HG03060 (cell line): ENCODE results near the gene MIPEP.
"Not testable (repeated sequence)": the region's sequence is repeated elsewhere in the genome, so short reads cannot be mapped to it uniquely, and the experiment has no call there.

Experiments used
- ATAC-seq: cut with Tn5 transposase; IDR thresholded peaks from one replicate; pipeline ENCODE4 v1.9.1; 2021; ENCODE audit warnings: low read depth, moderate number of reproducible peaks; ENCODE audit not compliant: unreplicated experiment

Gene MIPEP

GRCh38 chr13:23752111-23753001 lies 136.8 kb downstream of the MIPEP start:
- ATAC-seq = peak; percentile 41

- ATAC-seq = no peak
These were observed 138.0 kb downstream of the MIPEP start for GRCh38 chr13:23751195-23751594.

GRCh38 chr13:23750383-23751121 lies 138.6 kb downstream of the MIPEP start:
- ATAC-seq = no peak

GRCh38 chr13:23749288-23749873 lies 139.8 kb downstream of the MIPEP start:
- no peak for ATAC-seq

- no peak for ATAC-seq
These were observed 140.8 kb downstream of the MIPEP start for GRCh38 chr13:23748109-23748990.

GRCh38 chr13:23746141-23746540 lies 143.1 kb downstream of the MIPEP start:
- not testable (repeated sequence) for ATAC-seq

- ATAC-seq = no peak
These were observed 144.9 kb downstream of the MIPEP start for GRCh38 chr13:23744315-23744714.

- no peak for ATAC-seq
These were observed 145.7 kb downstream of the MIPEP start for GRCh38 chr13:23743278-23744076.

- no peak for ATAC-seq
These were observed 147.2 kb downstream of the MIPEP start for GRCh38 chr13:23741879-23742510.

- ATAC-seq = no peak
These were observed 149.2 kb downstream of the MIPEP start for GRCh38 chr13:23740002-23740401.

- no peak for ATAC-seq
These were observed 149.6 kb downstream of the MIPEP start for GRCh38 chr13:23739596-23739995.

- no peak for ATAC-seq
These were observed 152.7 kb downstream of the MIPEP start for GRCh38 chr13:23736541-23736940.

- ATAC-seq = no peak
These were observed 153.9 kb downstream of the MIPEP start for GRCh38 chr13:23735329-23735728.

- ATAC-seq = no peak
These were observed 157.5 kb downstream of the MIPEP start for GRCh38 chr13:23731709-23732108.

- ATAC-seq = no peak
These were observed 158.9 kb downstream of the MIPEP start for GRCh38 chr13:23730251-23730650.

- ATAC-seq = no peak
These were observed 159.7 kb downstream of the MIPEP start for GRCh38 chr13:23729531-23729930.

GRCh38 chr13:23728807-23729206 lies 160.4 kb downstream of the MIPEP start:
- ATAC-seq = no peak

GRCh38 chr13:23725922-23726321 lies 163.3 kb downstream of the MIPEP start:
- ATAC-seq = no peak
